ENCODE measurements around the gene OSGIN1. TPM values are rescaled to one million over a fixed set of nuclear protein-coding genes. Genes with fewer than 3 reads are reported as not detected.

OSGIN1 gene
- total RNA-seq, 2 donors from 2014 or later = 0.48 to 2.5 TPM

- H3K4me1 Mint-ChIP-seq = no peaks in the 10 kb centered on the region
- no peak overlapping the region for H3K4me3 Mint-ChIP-seq
- ATAC-seq (replicated peaks) = no peak
- peaks cover 4% of the 10 kb centered on the region for H3K9me3 Mint-ChIP-seq
- H3K36me3 Mint-ChIP-seq (ENCODE audit: low read depth) = no peaks in the 10 kb centered on the region
- no peak overlapping the region for H3K27ac Mint-ChIP-seq
- H3K27me3 Mint-ChIP-seq = peaks cover 6% of the 10 kb centered on the region
These were observed 24.2 kb downstream of the OSGIN1 start for GRCh38 chr16:83977056-83977815.

DNA sequence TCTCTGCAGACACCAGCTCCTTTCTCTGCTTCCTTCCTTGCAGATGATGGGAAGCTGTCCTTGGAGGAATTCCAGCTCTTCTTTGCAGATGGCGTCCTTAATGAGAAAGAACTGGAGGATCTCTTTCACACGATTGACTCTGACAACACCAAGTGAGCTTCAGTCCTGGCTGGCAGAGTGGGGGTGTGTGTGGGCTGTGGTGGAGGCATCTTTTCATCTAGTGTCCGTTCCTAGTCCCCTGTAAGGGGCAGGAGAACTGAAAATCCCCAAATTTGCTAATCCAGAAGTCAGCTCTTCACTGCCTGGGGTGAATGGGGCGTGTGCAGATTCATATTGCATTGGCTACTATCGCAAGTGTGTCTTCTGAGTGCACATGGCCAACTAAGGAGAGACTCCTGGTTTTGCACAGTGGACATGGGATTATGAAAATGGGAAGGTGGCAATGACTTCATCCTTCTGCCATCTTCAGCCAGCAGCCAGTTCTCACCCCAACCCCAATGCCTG is 25.4 kb downstream of the OSGIN1 start:
- Mint-ChIP-seq H3K27ac (no peak overlapping the region), H3K36me3 (ENCODE audit: low read depth) (no peaks in the 10 kb centered on the region), H3K4me1 (no peaks in the 10 kb centered on the region), H3K4me3 (no peak overlapping the region), H3K9me3 (peaks cover 4% of the 10 kb centered on the region), H3K27me3 (peaks cover 6% of the 10 kb centered on the region)
- ATAC-seq (replicated peaks) = no peak

DNA sequence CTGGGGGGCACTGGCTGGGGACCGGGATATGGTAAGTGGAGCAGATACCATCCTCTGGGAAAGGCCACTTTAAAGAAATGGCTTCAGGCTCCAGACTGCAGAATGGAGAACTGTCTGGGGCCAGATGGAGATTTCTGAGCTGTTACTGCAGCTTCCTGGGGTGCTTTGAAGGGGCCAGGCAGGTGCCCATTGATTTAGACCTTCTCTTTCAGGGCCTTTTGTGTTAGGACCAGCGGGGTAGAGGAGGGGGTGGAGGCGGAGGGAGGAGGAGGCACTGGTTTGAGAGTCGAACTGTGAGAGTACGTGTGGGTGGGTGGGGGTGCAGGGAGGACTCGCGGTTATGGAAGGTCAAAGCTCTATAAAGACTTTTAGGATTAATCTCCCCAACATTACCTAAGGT is 26.4 kb downstream of the OSGIN1 start:
- no peak for ATAC-seq (replicated peaks)
- Mint-ChIP-seq H3K27ac (no peak overlapping the region), H3K27me3 (peaks cover 4% of the 10 kb centered on the region), H3K4me1 (no peaks in the 10 kb centered on the region), H3K9me3 (peaks cover 4% of the 10 kb centered on the region), H3K36me3 (ENCODE audit: low read depth) (no peaks in the 10 kb centered on the region), H3K4me3 (no peak overlapping the region)

GRCh38 chr16:83980794-83981193 is 27.8 kb downstream of the OSGIN1 start:
- Mint-ChIP-seq H3K4me3 (no peak overlapping the region), H3K4me1 (no peaks in the 10 kb centered on the region), H3K36me3 (ENCODE audit: low read depth) (no peaks in the 10 kb centered on the region), H3K9me3 (peaks cover 4% of the 10 kb centered on the region), H3K27me3 (no peaks in the 10 kb centered on the region), H3K27ac (no peak overlapping the region)
- ATAC-seq (replicated peaks) = no peak

DNA sequence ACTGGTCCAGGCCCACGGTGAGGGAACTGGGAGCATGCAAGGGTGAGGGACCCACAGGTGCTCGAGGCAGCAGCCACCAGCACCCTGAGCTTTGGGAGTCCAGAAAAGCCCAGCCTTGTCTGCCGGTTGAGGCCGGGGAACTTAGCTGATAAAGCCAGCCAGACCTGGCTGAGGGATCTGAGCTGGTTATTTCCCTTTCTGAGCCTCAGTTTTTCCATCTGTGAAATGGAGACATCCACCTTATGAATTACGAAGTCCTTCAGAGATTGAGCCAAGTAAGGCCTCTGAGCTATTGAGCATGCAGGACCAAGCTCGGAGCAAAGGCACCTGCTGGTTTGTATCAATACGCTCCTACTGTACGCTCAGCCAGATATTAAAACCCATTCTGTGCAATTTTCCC is 28.8 kb downstream of the OSGIN1 start:
- Mint-ChIP-seq H3K27me3 (no peaks in the 10 kb centered on the region), H3K27ac (no peak overlapping the region)
- no peak for ATAC-seq (replicated peaks)

DNA sequence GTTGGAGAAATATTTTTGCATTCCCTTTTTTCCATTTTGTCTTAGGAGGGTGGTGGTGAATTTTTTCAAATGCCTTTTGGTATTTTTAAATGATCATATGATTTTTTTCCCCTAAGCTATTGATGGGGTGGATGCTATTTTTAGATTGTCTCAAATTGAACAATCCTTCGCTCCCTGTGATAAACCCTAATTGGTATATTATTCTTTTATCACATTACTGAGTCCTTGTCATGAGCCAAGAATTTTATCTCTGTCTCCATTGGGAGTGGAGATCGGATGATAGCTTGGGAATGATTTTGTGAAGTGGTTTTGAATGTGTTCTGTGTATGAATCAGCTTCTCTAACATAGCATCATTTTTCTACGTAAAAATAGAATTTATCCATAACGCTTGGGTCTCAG is 30.5 kb downstream of the OSGIN1 start:
- no peak for ATAC-seq (replicated peaks)
- no peaks in the 10 kb centered on the region for H3K9me3 Mint-ChIP-seq
- no peak overlapping the region for H3K4me3 Mint-ChIP-seq
- no peaks in the 10 kb centered on the region for H3K4me1 Mint-ChIP-seq
- no peak overlapping the region for H3K27ac Mint-ChIP-seq
- no peaks in the 10 kb centered on the region for H3K27me3 Mint-ChIP-seq
- no peaks in the 10 kb centered on the region for H3K36me3 Mint-ChIP-seq (ENCODE audit: low read depth)

More for the DNA sequence above, 28.8 kb downstream of the OSGIN1 start:
- Mint-ChIP-seq H3K4me3 (no peak overlapping the region), H3K9me3 (peaks cover 4% of the 10 kb centered on the region), H3K36me3 (ENCODE audit: low read depth) (no peaks in the 10 kb centered on the region), H3K4me1 (no peaks in the 10 kb centered on the region)

DNA sequence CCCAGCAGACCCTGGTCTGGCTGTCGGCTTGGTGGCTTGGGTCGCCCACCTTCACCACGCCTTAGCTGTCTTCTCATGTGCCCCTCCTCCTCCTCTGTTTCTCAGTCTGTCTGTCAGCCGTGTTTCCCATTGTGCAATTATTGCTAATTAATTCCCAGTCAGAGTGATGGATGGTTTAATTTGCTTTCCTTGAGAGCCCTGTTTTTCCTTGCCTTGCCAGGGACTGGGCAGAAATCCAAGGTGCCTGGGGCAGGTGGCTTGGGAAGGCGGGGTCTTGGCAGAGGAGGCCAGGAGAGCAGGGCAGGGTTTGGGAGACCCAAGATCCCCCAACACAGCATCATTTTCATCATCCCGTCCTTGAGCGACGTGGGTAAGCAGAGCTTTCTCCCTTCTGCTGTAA is 36.3 kb downstream of the OSGIN1 start:
- Mint-ChIP-seq H3K27ac (no peak overlapping the region), H3K9me3 (no peaks in the 10 kb centered on the region), H3K4me3 (no peak overlapping the region), H3K4me1 (no peaks in the 10 kb centered on the region), H3K27me3 (peaks cover 23% of the 10 kb centered on the region), H3K36me3 (ENCODE audit: low read depth) (no peaks in the 10 kb centered on the region)
- ATAC-seq (replicated peaks) = no peak

GRCh38 chr16:83990492-83990891 is 37.5 kb downstream of the OSGIN1 start:
- Mint-ChIP-seq H3K4me3 (no peak overlapping the region), H3K27me3 (peaks cover 29% of the 10 kb centered on the region), H3K36me3 (ENCODE audit: low read depth) (no peaks in the 10 kb centered on the region), H3K4me1 (no peaks in the 10 kb centered on the region), H3K27ac (no peak overlapping the region), H3K9me3 (no peaks in the 10 kb centered on the region)
- ATAC-seq (replicated peaks) = no peak

- Mint-ChIP-seq H3K27me3 (peaks cover 32% of the 10 kb centered on the region), H3K9me3 (no peaks in the 10 kb centered on the region), H3K27ac (no peak overlapping the region), H3K4me3 (no peak overlapping the region), H3K4me1 (no peaks in the 10 kb centered on the region), H3K36me3 (ENCODE audit: low read depth) (no peaks in the 10 kb centered on the region)
- ATAC-seq (replicated peaks) = no peak
These were observed 39.6 kb downstream of the OSGIN1 start for GRCh38 chr16:83992624-83993023.

DNA sequence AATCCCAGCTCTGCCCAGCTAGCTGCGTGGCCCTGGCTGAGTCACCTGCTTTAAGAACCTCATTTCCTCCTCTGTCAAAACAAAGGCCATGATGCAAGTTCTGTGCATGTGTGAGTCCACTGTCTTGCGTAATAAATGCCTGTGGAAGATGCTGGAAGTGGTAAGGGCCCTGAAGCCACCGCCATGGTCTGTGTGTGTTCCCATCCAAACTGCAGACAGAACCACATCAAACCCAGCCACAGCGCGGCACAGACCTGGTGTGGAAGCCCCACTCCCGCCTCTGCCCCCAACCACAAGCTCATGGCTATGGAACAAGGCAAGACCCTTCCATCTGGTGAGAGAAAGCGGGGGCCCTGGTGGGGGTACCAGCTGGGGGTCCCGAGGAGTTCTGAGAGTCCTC is 41.0 kb downstream of the OSGIN1 start:
- H3K4me1 Mint-ChIP-seq = no peaks in the 10 kb centered on the region
- no peaks in the 10 kb centered on the region for H3K36me3 Mint-ChIP-seq (ENCODE audit: low read depth)
- no peak for ATAC-seq (replicated peaks)
- peaks cover 34% of the 10 kb centered on the region for H3K27me3 Mint-ChIP-seq
- no peak overlapping the region for H3K27ac Mint-ChIP-seq
- H3K4me3 Mint-ChIP-seq = no peak overlapping the region
- no peaks in the 10 kb centered on the region for H3K9me3 Mint-ChIP-seq

- Mint-ChIP-seq H3K4me1 (no peaks in the 10 kb centered on the region), H3K4me3 (no peak overlapping the region), H3K27ac (no peak overlapping the region), H3K27me3 (peaks cover 31% of the 10 kb centered on the region), H3K36me3 (ENCODE audit: low read depth) (no peaks in the 10 kb centered on the region), H3K9me3 (no peaks in the 10 kb centered on the region)
- no peak for ATAC-seq (replicated peaks)
These were observed 41.7 kb downstream of the OSGIN1 start for GRCh38 chr16:83994703-83995102.

- peaks cover 31% of the 10 kb centered on the region for H3K27me3 Mint-ChIP-seq
- no peak for ATAC-seq (replicated peaks)
- no peaks in the 10 kb centered on the region for H3K9me3 Mint-ChIP-seq
- no peaks in the 10 kb centered on the region for H3K4me1 Mint-ChIP-seq
- no peak overlapping the region for H3K27ac Mint-ChIP-seq
- no peak overlapping the region for H3K4me3 Mint-ChIP-seq
- H3K36me3 Mint-ChIP-seq (ENCODE audit: low read depth) = no peaks in the 10 kb centered on the region
These were observed 42.7 kb downstream of the OSGIN1 start for GRCh38 chr16:83995754-83996153.

DNA sequence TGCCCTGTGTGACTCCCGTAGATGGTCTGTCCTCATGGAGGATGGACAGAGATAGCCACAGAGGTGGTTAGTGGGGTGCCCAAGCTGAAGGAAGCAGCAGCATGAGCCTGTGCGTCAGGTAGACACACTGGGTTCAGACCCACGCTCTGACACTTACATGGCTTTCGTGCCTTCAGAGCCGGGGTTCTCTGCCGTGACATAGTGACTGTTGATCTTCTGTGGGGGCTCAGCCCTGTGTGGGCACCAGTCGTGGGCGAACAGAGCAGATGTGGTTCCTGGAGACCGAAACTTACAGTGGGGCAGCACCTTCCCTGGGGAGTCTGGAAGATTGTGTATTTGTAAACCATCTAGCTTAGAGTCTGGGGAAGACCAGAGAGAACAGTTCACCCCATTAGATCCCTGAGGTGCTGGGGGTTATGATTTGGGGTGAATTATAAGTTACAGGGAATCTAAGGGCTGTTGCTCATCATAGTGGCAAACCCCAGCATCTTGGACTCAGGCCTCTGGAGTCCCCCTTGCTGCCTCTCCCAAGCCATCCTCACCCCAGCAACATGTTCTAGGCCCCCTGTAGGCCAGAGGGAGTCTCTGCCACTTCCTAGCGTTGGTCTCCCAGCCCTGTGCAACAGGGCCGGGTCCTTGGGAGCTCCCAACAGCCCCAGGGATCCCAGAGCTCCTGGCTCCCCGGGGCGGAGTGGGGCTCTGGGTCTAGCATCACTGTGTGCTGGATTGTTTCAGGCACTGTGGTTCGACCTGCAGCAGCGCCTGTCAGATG is 43.6 kb downstream of the OSGIN1 start:
- Mint-ChIP-seq H3K4me1 (no peaks in the 10 kb centered on the region), H3K4me3 (no peak overlapping the region), H3K27me3 (peaks cover 31% of the 10 kb centered on the region), H3K27ac (no peak overlapping the region), H3K36me3 (ENCODE audit: low read depth) (no peaks in the 10 kb centered on the region), H3K9me3 (no peaks in the 10 kb centered on the region)
- ATAC-seq (replicated peaks) = no peak

- no peaks in the 10 kb centered on the region for H3K4me1 Mint-ChIP-seq
- H3K27ac Mint-ChIP-seq = no peak overlapping the region
- H3K4me3 Mint-ChIP-seq = no peak overlapping the region
- no peaks in the 10 kb centered on the region for H3K9me3 Mint-ChIP-seq
- no peak for ATAC-seq (replicated peaks)
- H3K36me3 Mint-ChIP-seq (ENCODE audit: low read depth) = no peaks in the 10 kb centered on the region
- peaks cover 23% of the 10 kb centered on the region for H3K27me3 Mint-ChIP-seq
These were observed 45.1 kb downstream of the OSGIN1 start for GRCh38 chr16:83998091-83998490.
